Measurements from ENCODE around the gene PIGU. TPM values are rescaled to one million over a fixed set of nuclear protein-coding genes. Genes with fewer than 3 reads are reported as not detected.

Gene PIGU
- total and polyA plus RNA-seq, 2 donors (not counting 1 experiment from before 2014, with no cell fraction given), result 6.4 to 42.6 TPM

GRCh38 chr20:34713194-34713943, 36.5 kb upstream of the PIGU start:
- Histone ChIP-seq H3K9ac (ENCODE audit: insufficient read depth, low read length) (no peak overlapping the region), H3K27me3 (ENCODE audit: control insufficient read depth, insufficient read depth, low read length) (no peaks in the 10 kb centered on the region)
- peak; percentile 98 to 99 for DNase-seq (ENCODE audit: low read depth in 2 of 2)

GRCh38 chr20:34712525-34713192, 35.8 kb upstream of the PIGU start:
- Histone ChIP-seq H2AFZ (ENCODE audit: low read length) (no peak overlapping the region), H3K4me1 (ENCODE audit: control insufficient read depth, extremely low read depth, insufficient read depth, low read length) (peaks cover 20% of the 10 kb centered on the region), H3K9me3 (ENCODE audit: control insufficient read depth, insufficient read depth, low read depth, low read length) (no peaks in the 10 kb centered on the region), H3K27ac (ENCODE audit: insufficient read depth, low read length) (peak overlapping the region; percentile 51), H3K27me3 (ENCODE audit: control insufficient read depth, insufficient read depth, low read length) (no peaks in the 10 kb centered on the region), H3K36me3 (ENCODE audit: control insufficient read depth, insufficient read depth, low read length) (peaks cover 6% of the 10 kb centered on the region), H3K4me3 (replicated peaks in 1 of 4; ENCODE audit: control extremely low read depth in 1 of 4, insufficient read depth in 1 of 4, low read depth in 3 of 4, low read length in 4 of 4) (no peak overlapping the region), H3K4me2 (ENCODE audit: extremely low read depth, insufficient read depth, low read length) (no peak overlapping the region), H3K79me2 (ENCODE audit: control insufficient read depth, insufficient read depth, low read length) (peaks cover 1% of the 10 kb centered on the region), H3K9ac (ENCODE audit: insufficient read depth, low read length) (no peak overlapping the region), H4K20me1 (ENCODE audit: control insufficient read depth, extremely low read depth, insufficient read depth, low read length) (no peaks in the 10 kb centered on the region)
- no peak for DNase-seq (ENCODE audit: low read depth in 2 of 2)
- no peak for TF ChIP-seq EZH2 (IDR thresholded peaks at IDR 0.05; ENCODE audit: low read length, missing control alignments)
- no peak for TF ChIP-seq CTCF (conservative IDR thresholded peaks at IDR 0.05 in 1 of 2, IDR thresholded peaks at IDR 0.05 in 1 of 2; ENCODE audit: low read depth in 1 of 2, low read length in 2 of 2)

More at GRCh38 chr20:34713194-34713943, 36.5 kb upstream of the PIGU start:
- Histone ChIP-seq H4K20me1 (ENCODE audit: control insufficient read depth, extremely low read depth, insufficient read depth, low read length) (no peaks in the 10 kb centered on the region), H3K9me3 (ENCODE audit: control insufficient read depth, insufficient read depth, low read depth, low read length) (no peaks in the 10 kb centered on the region), H2AFZ (ENCODE audit: low read length) (no peak overlapping the region), H3K79me2 (ENCODE audit: control insufficient read depth, insufficient read depth, low read length) (peaks cover 1% of the 10 kb centered on the region), H3K4me2 (ENCODE audit: extremely low read depth, insufficient read depth, low read length) (no peak overlapping the region), H3K4me3 (replicated peaks in 1 of 4; ENCODE audit: control extremely low read depth in 1 of 4, insufficient read depth in 1 of 4, low read depth in 3 of 4, low read length in 4 of 4) (no peak overlapping the region), H3K4me1 (ENCODE audit: control insufficient read depth, extremely low read depth, insufficient read depth, low read length) (peaks cover 20% of the 10 kb centered on the region), H3K27ac (ENCODE audit: insufficient read depth, low read length) (peak overlapping the region; percentile 51), H3K36me3 (ENCODE audit: control insufficient read depth, insufficient read depth, low read length) (peaks cover 6% of the 10 kb centered on the region)
- TF ChIP-seq CTCF (conservative IDR thresholded peaks at IDR 0.05 in 1 of 2, IDR thresholded peaks at IDR 0.05 in 1 of 2; ENCODE audit: low read depth in 1 of 2, low read length in 2 of 2), result no peak

- H3K4me3 ChIP-seq (replicated peaks in 1 of 4; ENCODE audit: control extremely low read depth in 1 of 4, insufficient read depth in 1 of 4, low read depth in 3 of 4, low read length in 4 of 4), result no peak overlapping the region
- H3K9me3 ChIP-seq (ENCODE audit: control insufficient read depth, insufficient read depth, low read depth, low read length), result no peaks in the 10 kb centered on the region
- H3K4me2 ChIP-seq (ENCODE audit: extremely low read depth, insufficient read depth, low read length), result no peak overlapping the region
- H3K27me3 ChIP-seq (ENCODE audit: control insufficient read depth, insufficient read depth, low read length), result no peaks in the 10 kb centered on the region
- H3K27ac ChIP-seq (ENCODE audit: insufficient read depth, low read length), result no peak overlapping the region
- no peak for DNase-seq (ENCODE audit: low read depth in 2 of 2)
- no peak overlapping the region for H2AFZ ChIP-seq (ENCODE audit: low read length)
- H3K36me3 ChIP-seq (ENCODE audit: control insufficient read depth, insufficient read depth, low read length), result peaks cover 6% of the 10 kb centered on the region
- H3K4me1 ChIP-seq (ENCODE audit: control insufficient read depth, extremely low read depth, insufficient read depth, low read length), result peaks cover 20% of the 10 kb centered on the region
- H4K20me1 ChIP-seq (ENCODE audit: control insufficient read depth, extremely low read depth, insufficient read depth, low read length), result no peaks in the 10 kb centered on the region
- H3K9ac ChIP-seq (ENCODE audit: insufficient read depth, low read length), result no peak overlapping the region
- no peak for TF ChIP-seq EZH2 (IDR thresholded peaks at IDR 0.05; ENCODE audit: low read length, missing control alignments)
- peaks cover 1% of the 10 kb centered on the region for H3K79me2 ChIP-seq (ENCODE audit: control insufficient read depth, insufficient read depth, low read length)
These were observed 35.0 kb upstream of the PIGU start for GRCh38 chr20:34711813-34712430.
